Activated CD4-positive, alpha-beta T cell treated with anti-CD3 and anti-CD28 coated beads, Interleukin-2, amount 10 ng/mL, durations not matched to agents 7 days and 5 days (primary cell): Measurements from ENCODE around the gene TSPAN5. TPM values are rescaled to one million over a fixed set of nuclear protein-coding genes. Genes with fewer than 3 reads are reported as not detected.

ENCODE experiments used
- CTCF ChIA-PET: fragments of 350-600 bp; sonication (Branson Sonifier 250); formaldehyde crosslinking; loops from one replicate; lab custom pipeline; 2021; ENCODE audit warnings: antibody characterized with exemption; lab: Charles Lee
- POLR2A ChIA-PET: fragments of 350-600 bp; sonication (Branson Sonifier 250); formaldehyde crosslinking; loops from one replicate; lab custom pipeline; 2021; ENCODE audit warnings: antibody characterized with exemption; lab: Charles Lee
- DNase-seq: peaks from one replicate; pipeline ENCODE4 v3.0.0-alpha.2; 2020
- H3K27ac Mint-ChIP-seq: one replicate; pipeline ENCODE4 v1.8.0; 2021; ENCODE audit warnings: mild to moderate bottlenecking, moderate library complexity, mixed read lengths
- H3K27me3 Mint-ChIP-seq: one replicate; pipeline ENCODE4 v1.8.0; 2021; ENCODE audit warnings: mixed read lengths
- H3K36me3 Mint-ChIP-seq: one replicate; pipeline ENCODE4 v1.8.0; 2021; ENCODE audit warnings: low read depth, mixed read lengths
- H3K4me1 Mint-ChIP-seq: one replicate; pipeline ENCODE4 v1.8.0; 2021; ENCODE audit warnings: mixed read lengths
- H3K4me3 Mint-ChIP-seq: one replicate; pipeline ENCODE4 v1.8.0; 2021; ENCODE audit warnings: mild to moderate bottlenecking, moderate library complexity, mixed read lengths
- H3K9me3 Mint-ChIP-seq: one replicate; pipeline ENCODE4 v1.8.0; 2021; ENCODE audit warnings: mixed read lengths
- total RNA-seq, 2 experiments: library from RNA; stranded (reverse); gene quantifications; one replicate each; pipeline ENCODE4 v1.2.3, GENCODE V29; 2021

TSPAN5 gene
- total RNA-seq, 2 experiments from 2014 or later: 17.4 to 17.6 TPM

- peaks cover 20% of the 10 kb centered on the region for H3K4me1 Mint-ChIP-seq
- no peak overlapping the region for H3K4me3 Mint-ChIP-seq
- ChIA-PET POLR2A (no interaction called here), CTCF (interaction anchor here (0.6 to 1.1 kb wide), 2 partner anchors 15 to 20 kb away, joined by 3 read pairs; no protein-coding TSS in a partner anchor)
- H3K9me3 Mint-ChIP-seq: peaks cover 9% of the 10 kb centered on the region
- no peaks in the 10 kb centered on the region for H3K27me3 Mint-ChIP-seq
- H3K36me3 Mint-ChIP-seq: no peaks in the 10 kb centered on the region
- H3K27ac Mint-ChIP-seq: no peak overlapping the region
- DNase-seq: no peak
Observed at GRCh38 chr4:98686847-98687246, 28.4 kb upstream of the TSPAN5 start.

- peaks cover 20% of the 10 kb centered on the region for H3K4me1 Mint-ChIP-seq
- no peaks in the 10 kb centered on the region for H3K27me3 Mint-ChIP-seq
- H3K9me3 Mint-ChIP-seq: peaks cover 9% of the 10 kb centered on the region
- no peak overlapping the region for H3K4me3 Mint-ChIP-seq
- no peaks in the 10 kb centered on the region for H3K36me3 Mint-ChIP-seq
- POLR2A ChIA-PET: no interaction called here
- CTCF ChIA-PET: interaction anchor here (1.1 kb wide), 1 partner anchor 14 kb away, joined by 3 read pairs; no protein-coding TSS in a partner anchor
- DNase-seq: no peak
- H3K27ac Mint-ChIP-seq: no peak overlapping the region
Observed at GRCh38 chr4:98686043-98686707, 27.8 kb upstream of the TSPAN5 start.

GRCh38 chr4:98685225-98686042, 27.0 kb upstream of the TSPAN5 start:
- H3K4me1 Mint-ChIP-seq: peaks cover 20% of the 10 kb centered on the region
- ChIA-PET POLR2A (no interaction called here), CTCF (no interaction called here)
- no peak for DNase-seq
- no peak overlapping the region for H3K27ac Mint-ChIP-seq
- peaks cover 6% of the 10 kb centered on the region for H3K9me3 Mint-ChIP-seq
- no peaks in the 10 kb centered on the region for H3K36me3 Mint-ChIP-seq
- no peak overlapping the region for H3K4me3 Mint-ChIP-seq
- no peaks in the 10 kb centered on the region for H3K27me3 Mint-ChIP-seq

- ChIA-PET POLR2A (no interaction called here), CTCF (interaction anchor here (1.3 kb wide), 1 partner anchor 14 kb away, joined by 3 read pairs; no protein-coding TSS in a partner anchor)
- Mint-ChIP-seq H3K36me3 (no peaks in the 10 kb centered on the region), H3K9me3 (peaks cover 6% of the 10 kb centered on the region), H3K4me1 (peaks cover 2% of the 10 kb centered on the region), H3K4me3 (no peak overlapping the region), H3K27me3 (no peaks in the 10 kb centered on the region), H3K27ac (no peak overlapping the region)
- no peak for DNase-seq
Observed at GRCh38 chr4:98682719-98683118, 24.3 kb upstream of the TSPAN5 start.

GRCh38 chr4:98680806-98681205, 22.4 kb upstream of the TSPAN5 start:
- Mint-ChIP-seq H3K27me3 (no peaks in the 10 kb centered on the region), H3K4me3 (no peak overlapping the region), H3K36me3 (no peaks in the 10 kb centered on the region), H3K9me3 (peaks cover 3% of the 10 kb centered on the region), H3K27ac (no peak overlapping the region), H3K4me1 (no peaks in the 10 kb centered on the region)
- POLR2A ChIA-PET: no interaction called here
- CTCF ChIA-PET: interaction anchor here (1.6 to 2.5 kb wide), 2 partner anchors 8 to 11 kb away, joined by 4 to 9 read pairs; no protein-coding TSS in a partner anchor
- DNase-seq: no peak

- ChIA-PET CTCF (interaction anchor here (0.7 to 2.5 kb wide), 2 partner anchors 9 to 231 kb away, joined by 3 to 9 read pairs; no protein-coding TSS in a partner anchor), POLR2A (no interaction called here)
- Mint-ChIP-seq H3K36me3 (no peaks in the 10 kb centered on the region), H3K27me3 (no peaks in the 10 kb centered on the region), H3K4me1 (no peaks in the 10 kb centered on the region), H3K9me3 (peaks cover 3% of the 10 kb centered on the region), H3K4me3 (no peak overlapping the region), H3K27ac (no peak overlapping the region)
- no peak for DNase-seq
Observed at GRCh38 chr4:98679738-98680137, 21.3 kb upstream of the TSPAN5 start.

GRCh38 chr4:98677799-98678198, 19.4 kb upstream of the TSPAN5 start:
- ChIA-PET CTCF (interaction anchor here (0.9 kb wide), 1 partner anchor 19 kb away, joined by 3 read pairs; no protein-coding TSS in a partner anchor), POLR2A (no interaction called here)
- H3K27me3 Mint-ChIP-seq: peaks cover 4% of the 10 kb centered on the region
- H3K9me3 Mint-ChIP-seq: peaks cover 5% of the 10 kb centered on the region
- no peak overlapping the region for H3K27ac Mint-ChIP-seq
- DNase-seq: no peak
- peaks cover 3% of the 10 kb centered on the region for H3K36me3 Mint-ChIP-seq
- H3K4me1 Mint-ChIP-seq: peaks cover 10% of the 10 kb centered on the region
- no peak overlapping the region for H3K4me3 Mint-ChIP-seq

- peaks cover 3% of the 10 kb centered on the region for H3K36me3 Mint-ChIP-seq
- DNase-seq: no peak
- peaks cover 4% of the 10 kb centered on the region for H3K27me3 Mint-ChIP-seq
- H3K27ac Mint-ChIP-seq: no peak overlapping the region
- peaks cover 4% of the 10 kb centered on the region for H3K9me3 Mint-ChIP-seq
- peaks cover 14% of the 10 kb centered on the region for H3K4me1 Mint-ChIP-seq
- CTCF ChIA-PET: interaction anchor here (0.8 kb wide), 1 partner anchor 18 kb away, joined by 3 read pairs; no protein-coding TSS in a partner anchor
- POLR2A ChIA-PET: no interaction called here
- H3K4me3 Mint-ChIP-seq: no peak overlapping the region
Observed at GRCh38 chr4:98674404-98675173, 16.2 kb upstream of the TSPAN5 start.

- H3K36me3 Mint-ChIP-seq: peaks cover 3% of the 10 kb centered on the region
- POLR2A ChIA-PET: no interaction called here
- no peak for DNase-seq
- H3K4me1 Mint-ChIP-seq: peaks cover 14% of the 10 kb centered on the region
- no peak overlapping the region for H3K27ac Mint-ChIP-seq
- CTCF ChIA-PET: interaction anchor here (0.8 kb wide), 1 partner anchor 18 kb away, joined by 3 read pairs; no protein-coding TSS in a partner anchor
- peaks cover 4% of the 10 kb centered on the region for H3K9me3 Mint-ChIP-seq
- no peak overlapping the region for H3K4me3 Mint-ChIP-seq
- peaks cover 4% of the 10 kb centered on the region for H3K27me3 Mint-ChIP-seq
Observed at GRCh38 chr4:98673978-98674377, 15.6 kb upstream of the TSPAN5 start.

GRCh38 chr4:98673288-98673644, 14.9 kb upstream of the TSPAN5 start:
- ChIA-PET POLR2A (no interaction called here), CTCF (interaction anchor here (1.7 kb wide), 1 partner anchor 11 kb away, joined by 3 read pairs; no protein-coding TSS in a partner anchor)
- H3K9me3 Mint-ChIP-seq: peaks cover 4% of the 10 kb centered on the region
- DNase-seq: no peak
- no peak overlapping the region for H3K27ac Mint-ChIP-seq
- peaks cover 14% of the 10 kb centered on the region for H3K4me1 Mint-ChIP-seq
- peaks cover 3% of the 10 kb centered on the region for H3K36me3 Mint-ChIP-seq
- no peak overlapping the region for H3K4me3 Mint-ChIP-seq
- H3K27me3 Mint-ChIP-seq: peaks cover 5% of the 10 kb centered on the region

GRCh38 chr4:98672583-98673287, 14.3 kb upstream of the TSPAN5 start:
- Mint-ChIP-seq H3K27ac (no peak overlapping the region), H3K4me1 (peaks cover 14% of the 10 kb centered on the region), H3K36me3 (peaks cover 3% of the 10 kb centered on the region), H3K9me3 (peaks cover 4% of the 10 kb centered on the region), H3K4me3 (no peak overlapping the region), H3K27me3 (peaks cover 5% of the 10 kb centered on the region)
- ChIA-PET POLR2A (no interaction called here), CTCF (interaction anchor here (1.5 to 1.7 kb wide), 2 partner anchors 10 to 14 kb away, joined by 3 read pairs; no protein-coding TSS in a partner anchor)
- no peak for DNase-seq

GRCh38 chr4:98671131-98671530, 12.7 kb upstream of the TSPAN5 start:
- CTCF ChIA-PET: interaction anchor here (0.9 to 1.5 kb wide), 2 partner anchors 15 to 204 kb away, joined by 3 read pairs; no protein-coding TSS in a partner anchor
- H3K4me3 Mint-ChIP-seq: no peak overlapping the region
- H3K4me1 Mint-ChIP-seq: peaks cover 14% of the 10 kb centered on the region
- peaks cover 4% of the 10 kb centered on the region for H3K9me3 Mint-ChIP-seq
- H3K27me3 Mint-ChIP-seq: peaks cover 5% of the 10 kb centered on the region
- H3K36me3 Mint-ChIP-seq: peaks cover 4% of the 10 kb centered on the region
- POLR2A ChIA-PET: interaction anchor here (0.8 kb wide), 1 partner anchor 13 kb away, joined by 3 read pairs; the partner anchor contains the start of gene TSPAN5
- H3K27ac Mint-ChIP-seq: no peak overlapping the region
- no peak for DNase-seq
